Measurements from ENCODE around the gene SPIN4.

SPIN4 gene

DNA sequence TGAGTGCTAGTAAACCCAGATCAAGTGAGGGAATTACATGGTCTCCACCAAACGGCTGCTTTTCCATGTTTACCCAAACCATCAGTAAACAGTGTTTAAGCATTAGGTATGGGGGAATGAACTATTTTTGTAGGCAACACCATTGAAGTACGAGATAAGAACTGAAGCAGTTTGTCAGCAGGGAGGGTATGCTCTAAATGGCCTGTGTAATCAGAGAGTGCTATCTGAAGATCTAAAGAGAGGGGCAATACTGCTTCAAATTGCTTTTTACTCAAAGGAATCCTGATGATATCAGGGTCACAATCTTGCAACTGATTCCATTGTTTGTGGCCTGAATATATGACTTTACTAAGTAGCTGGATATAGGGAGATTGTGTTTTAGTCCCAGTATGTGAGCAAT lies 10.4 kb upstream of the SPIN4 start:
- H3K4me3 ChIP-seq (replicated peaks; ENCODE audit: low read depth, low read length): no peak overlapping the region
- DNase-seq (ENCODE audit: low read depth): no peak
- TF ChIP-seq, protein P1, sequence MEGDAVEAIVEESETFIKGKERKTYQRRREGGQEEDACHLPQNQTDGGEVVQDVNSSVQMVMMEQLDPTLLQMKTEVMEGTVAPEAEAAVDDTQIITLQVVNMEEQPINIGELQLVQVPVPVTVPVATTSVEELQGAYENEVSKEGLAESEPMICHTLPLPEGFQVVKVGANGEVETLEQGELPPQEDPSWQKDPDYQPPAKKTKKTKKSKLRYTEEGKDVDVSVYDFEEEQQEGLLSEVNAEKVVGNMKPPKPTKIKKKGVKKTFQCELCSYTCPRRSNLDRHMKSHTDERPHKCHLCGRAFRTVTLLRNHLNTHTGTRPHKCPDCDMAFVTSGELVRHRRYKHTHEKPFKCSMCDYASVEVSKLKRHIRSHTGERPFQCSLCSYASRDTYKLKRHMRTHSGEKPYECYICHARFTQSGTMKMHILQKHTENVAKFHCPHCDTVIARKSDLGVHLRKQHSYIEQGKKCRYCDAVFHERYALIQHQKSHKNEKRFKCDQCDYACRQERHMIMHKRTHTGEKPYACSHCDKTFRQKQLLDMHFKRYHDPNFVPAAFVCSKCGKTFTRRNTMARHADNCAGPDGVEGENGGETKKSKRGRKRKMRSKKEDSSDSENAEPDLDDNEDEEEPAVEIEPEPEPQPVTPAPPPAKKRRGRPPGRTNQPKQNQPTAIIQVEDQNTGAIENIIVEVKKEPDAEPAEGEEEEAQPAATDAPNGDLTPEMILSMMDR (IDR thresholded peaks at IDR 0.05; ENCODE audit: low read length, missing control alignments): no peak

DNA sequence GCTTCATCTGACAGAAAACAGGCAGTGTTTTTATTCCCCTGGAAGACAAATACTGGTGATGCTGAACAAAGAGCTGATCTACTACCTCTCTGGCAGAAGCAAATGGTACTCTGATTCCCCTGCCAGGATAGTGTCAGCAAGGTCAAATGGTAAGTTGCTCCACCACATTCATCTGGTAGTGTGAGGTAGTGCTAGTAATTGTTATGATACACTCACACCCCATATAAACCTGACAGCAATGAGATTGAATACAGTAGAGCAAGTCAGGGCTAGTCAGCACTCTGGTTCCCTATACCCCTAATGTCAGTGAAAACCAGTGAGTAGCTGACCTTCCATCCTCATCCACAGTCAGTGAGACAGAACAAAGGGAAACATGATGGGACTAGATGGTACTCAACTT lies 3.4 kb upstream of the SPIN4 start:
- H3K4me3 ChIP-seq (replicated peaks; ENCODE audit: low read depth, low read length): no peak overlapping the region
- no peak for DNase-seq (ENCODE audit: low read depth)
- TF ChIP-seq, protein P1 (IDR thresholded peaks at IDR 0.05; ENCODE audit: low read length, missing control alignments): no peak

DNA sequence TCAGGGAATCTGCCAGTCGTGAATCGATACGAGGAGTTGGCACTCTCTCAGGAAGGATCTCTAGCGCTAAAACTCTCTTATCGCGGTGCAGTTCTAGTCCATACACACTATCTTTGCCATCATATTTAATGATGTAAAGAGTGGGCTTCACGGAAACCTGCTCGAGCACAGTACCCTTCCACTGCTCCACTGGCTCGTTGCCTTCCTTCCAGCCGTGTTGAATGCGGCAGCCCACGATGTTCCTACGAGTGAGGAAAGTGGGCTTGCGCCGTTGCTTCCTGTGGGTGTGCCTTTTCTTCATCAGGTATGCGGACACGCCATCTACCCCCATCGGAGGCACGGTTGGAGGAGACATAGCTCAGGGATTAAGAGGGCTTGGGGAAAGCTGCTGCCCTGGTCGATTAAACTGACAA lies 661 bp downstream of the SPIN4 start:
- H3K4me3 ChIP-seq (replicated peaks; ENCODE audit: low read depth, low read length): peak overlapping the region; percentile 65
- no peak for DNase-seq (ENCODE audit: low read depth)
- TF ChIP-seq, protein P1 (IDR thresholded peaks at IDR 0.05; ENCODE audit: low read length, missing control alignments): no peak

DNA sequence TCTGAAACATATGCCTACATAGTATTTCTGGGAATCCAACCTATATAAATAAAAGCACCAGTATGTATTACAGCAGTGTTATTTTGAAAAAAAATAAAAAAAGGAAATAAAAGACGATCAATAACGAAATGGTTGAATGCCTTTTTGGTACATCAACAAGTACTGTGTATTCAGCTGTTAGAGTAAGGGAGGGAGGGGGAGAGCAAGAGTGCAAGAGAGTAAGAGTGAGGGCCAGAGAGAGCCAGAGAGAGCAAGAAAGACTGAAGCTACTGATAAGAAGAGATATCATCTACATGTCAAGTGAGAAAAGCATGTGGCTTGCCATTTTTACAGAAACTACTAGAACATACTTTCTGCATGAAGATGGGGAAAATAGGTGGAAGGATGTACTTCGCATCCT lies 1.8 kb downstream of the SPIN4 start:
- TF ChIP-seq, protein P1 (IDR thresholded peaks at IDR 0.05; ENCODE audit: low read length, missing control alignments): no peak
- no peak for DNase-seq (ENCODE audit: low read depth)
- H3K4me3 ChIP-seq (replicated peaks; ENCODE audit: low read depth, low read length): peak overlapping the region; percentile 12

DNA sequence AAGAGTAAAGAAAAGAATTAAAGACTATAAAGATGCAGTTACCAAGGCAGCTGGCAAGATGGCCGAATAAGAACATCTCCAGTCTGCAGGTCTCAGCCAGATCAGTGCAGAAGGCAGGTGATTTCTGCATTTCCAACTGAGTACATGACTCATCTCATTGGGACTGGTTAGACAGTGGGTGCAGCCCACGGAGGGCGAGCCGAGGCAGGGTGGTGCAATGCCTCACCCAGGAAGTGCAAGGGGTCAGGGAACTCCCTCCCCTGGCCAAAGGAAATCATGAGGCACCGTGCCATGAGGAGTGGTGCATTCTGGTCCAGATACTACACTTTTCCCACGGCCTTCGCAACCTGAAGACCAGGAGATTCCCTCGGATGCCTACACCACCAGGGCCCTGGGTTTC lies 20.5 kb downstream of the SPIN4 start:
- TF ChIP-seq, protein P1 (IDR thresholded peaks at IDR 0.05; ENCODE audit: low read length, missing control alignments): no peak

DNA sequence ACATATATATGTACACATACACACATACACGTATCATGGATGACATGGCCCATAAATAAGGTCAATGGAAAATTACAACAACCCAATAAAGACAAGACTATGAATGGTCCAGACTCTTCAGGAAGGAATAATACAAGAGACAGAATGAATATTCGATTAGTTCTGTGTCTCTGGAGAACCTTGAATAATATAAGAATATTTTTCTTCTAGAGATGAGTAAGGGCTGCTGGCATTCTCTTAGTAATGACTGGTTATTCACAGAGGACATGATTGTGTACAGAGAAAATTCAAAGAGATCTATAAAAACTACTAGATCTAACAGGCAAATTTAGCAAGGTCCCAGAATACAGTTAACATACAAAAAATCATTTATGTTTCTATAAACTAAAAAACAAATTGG lies 23.3 kb downstream of the SPIN4 start:
- H3K4me3 ChIP-seq (replicated peaks; ENCODE audit: low read depth, low read length): no peak overlapping the region
- no peak for DNase-seq (ENCODE audit: low read depth)
- TF ChIP-seq, protein P1 (IDR thresholded peaks at IDR 0.05; ENCODE audit: low read length, missing control alignments): no peak

More for the DNA sequence above, 20.5 kb downstream of the SPIN4 start:
- no peak overlapping the region for H3K4me3 ChIP-seq (replicated peaks; ENCODE audit: low read depth, low read length)
- DNase-seq (ENCODE audit: low read depth): no peak

DNA sequence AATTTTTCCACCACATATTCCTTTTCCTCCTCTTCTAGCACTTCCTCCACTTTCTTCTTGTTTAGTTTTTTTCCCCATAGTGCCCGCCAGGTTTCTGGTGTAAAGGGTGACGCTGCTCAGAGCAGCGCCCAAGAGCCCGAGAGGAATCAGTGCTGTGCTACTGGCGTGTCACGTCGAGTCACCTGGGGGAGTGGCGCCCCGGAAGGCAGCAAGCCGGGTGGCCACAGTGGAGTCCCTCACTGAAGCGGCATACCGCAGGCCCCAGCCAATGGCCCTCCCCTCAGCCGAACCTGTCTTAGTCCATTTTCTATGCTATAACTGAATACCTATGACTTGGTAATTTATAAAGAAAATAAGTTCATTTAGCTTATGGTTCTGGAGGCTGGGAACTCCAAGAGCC lies 51.5 kb downstream of the SPIN4 start:
- no peak for DNase-seq (ENCODE audit: low read depth)
- no peak overlapping the region for H3K4me3 ChIP-seq (replicated peaks; ENCODE audit: low read depth, low read length)
- TF ChIP-seq, protein P1 (IDR thresholded peaks at IDR 0.05; ENCODE audit: low read length, missing control alignments): no peak
